HepG2 (cell line): ENCODE data around the gene SHQ1. TPM values are rescaled to one million over a fixed set of nuclear protein-coding genes. Genes with fewer than 3 reads are reported as not detected.
A peak's percentile ranks its signal among the peaks of the same experiment; 100 is the strongest.

Experiments
- ATAC-seq: fragments of 200-7000 bp; cut with Tn5 transposase; 3 replicates; pipeline ENCODE4 v1.9.1; 2020; ENCODE audit warnings: mild to moderate bottlenecking, moderate library complexity
- BruUV-seq: library from RNA; stranded (reverse); fragments of 400-500 nt; replicated peaks from 2 replicates; lab custom pipeline; 2021; lab: Mats Ljungman, UMichigan
- CTCF ChIA-PET: fragments of 300-600 bp; formaldehyde crosslinking; extraction: SDS; loops from one replicate; lab custom pipeline; 2021; ENCODE audit warnings: low total read pairs, inconsistent platforms, low intra/inter-chr PET ratio; lab: Yijun Ruan, JAX
- POLR2A ChIA-PET: fragments of 350-600 bp; sonication (Branson Sonifier 250); formaldehyde crosslinking; loops from one replicate; lab custom pipeline; 2020; ENCODE audit warnings: antibody characterized with exemption, inconsistent platforms; lab: Yijun Ruan, JAX
- DNase-seq: peaks from one replicate; pipeline ENCODE4 v3.0.0-alpha.2; 2015; ENCODE audit warnings: low spot score
- FAIRE-seq: peaks from 3 replicates; lab custom pipeline; 2011; peaks lifted over from hg19 to GRCh38; lab: Jason Lieb, UNC
- H2AFZ ChIP-seq: one replicate; pipeline ENCODE4 v1.6.1; 2011; ENCODE audit warnings: low read length, inconsistent platforms
- H3K27ac ChIP-seq: fragments of 300-600 bp; 3 replicates; pipeline ENCODE4 v1.8.0; 2011; ENCODE audit warnings: mixed run types, mild to moderate bottlenecking, mixed read lengths, low read length, inconsistent platforms; ENCODE audit not compliant: insufficient read depth; ENCODE audit errors: extremely low read length
- H3K27me3 ChIP-seq, 2 experiments: fragments of 200-600 bp in 1 of 2; 2 replicates in 1 of 2; 3 replicates in 1 of 2; pipeline versions ENCODE4 v1.6.0 to v1.8.0; 2011; ENCODE audit warnings: low read length in 2 of 2, mild to moderate bottlenecking in 2 of 2, moderate library complexity in 2 of 2, inconsistent platforms in 1 of 2; ENCODE audit not compliant: insufficient read depth in 2 of 2, control insufficient read depth in 1 of 2
- H3K36me3 ChIP-seq, 2 experiments: fragments of 200-600 bp in 1 of 2; replicated peaks in 1 of 2; 2 replicates in 1 of 2; 3 replicates in 1 of 2; pipeline versions ENCODE4 v1.5.1 to v1.8.0; 2011; ENCODE audit warnings: low read length in 2 of 2, inconsistent platforms in 1 of 2; ENCODE audit not compliant: insufficient read depth in 2 of 2, control insufficient read depth in 1 of 2
- H3K4me1 ChIP-seq: 2 replicates; pipeline ENCODE4 v1.5.1; 2012; ENCODE audit warnings: low read length, inconsistent platforms; ENCODE audit not compliant: insufficient read depth
- H3K4me2 ChIP-seq: 2 replicates; pipeline ENCODE4 v1.6.0; 2011; ENCODE audit warnings: low read depth, low read length, inconsistent platforms
- H3K4me3 ChIP-seq, 3 experiments: fragments of 200-600 bp in 1 of 3; sonication (generic), shearing (Covaris generic) in 1 of 3; replicated peaks in 1 of 3; 2 replicates each; pipeline ENCODE4 v1.5.1; 2011 to 2016; ENCODE audit warnings: low read length in 3 of 3, inconsistent platforms in 2 of 3, low read depth in 2 of 3, mild to moderate bottlenecking in 2 of 3, control low read depth in 1 of 3, mixed read lengths in 1 of 3; ENCODE audit not compliant: insufficient read depth in 1 of 3
- H3K79me2 ChIP-seq: one replicate; pipeline ENCODE4 v1.6.1; 2011; ENCODE audit warnings: low read length, inconsistent platforms; ENCODE audit not compliant: insufficient read depth
- H3K9ac ChIP-seq: 2 replicates; pipeline ENCODE4 v1.6.0; 2011; ENCODE audit warnings: mild to moderate bottlenecking, low read depth, low read length, inconsistent platforms; ENCODE audit not compliant: insufficient read depth
- H3K9me3 ChIP-seq: 2 replicates; pipeline ENCODE4 v1.5.1; 2012; ENCODE audit warnings: mild to moderate bottlenecking, low read length
- H4K20me1 ChIP-seq: 2 replicates; pipeline ENCODE4 v1.6.0; 2011; ENCODE audit warnings: inconsistent platforms, mild to moderate bottlenecking, low read length, moderate library complexity; ENCODE audit not compliant: insufficient read depth
- MAFF ChIP-seq: IDR thresholded peaks from 2 replicates; pipeline ENCODE4 v1.6.1; 2011; ENCODE audit warnings: low read depth, low read length, improper control_type of control experiment
- MAFK ChIP-seq, 2 experiments: IDR thresholded peaks in 1 of 2; conservative IDR thresholded peaks in 1 of 2; 2 replicates each; pipeline ENCODE4 v1.6.1; 2011; ENCODE audit warnings: improper control_type of control experiment in 2 of 2, low read length in 2 of 2
- PHF20 ChIP-seq: sonication (generic); formaldehyde crosslinking; IDR thresholded peaks from 2 replicates; pipeline ENCODE4 v1.5.0; 2020; ENCODE audit warnings: mild to moderate bottlenecking, missing genetic modification reagents
- SRF ChIP-seq: IDR thresholded peaks from 2 replicates; pipeline ENCODE4 v1.6.1; 2011; ENCODE audit warnings: mild to moderate bottlenecking, low read depth, low read length, moderate library complexity
- TEAD2 ChIP-seq: sonication (generic); formaldehyde crosslinking; IDR thresholded peaks from 2 replicates; pipeline ENCODE4 v1.9.0; 2021; ENCODE audit warnings: missing genetic modification reagents
- ZNF580 ChIP-seq: IDR thresholded peaks from 2 replicates; pipeline ENCODE4 v1.6.1; 2016; ENCODE audit warnings: low read depth, borderline replicate concordance
- ZNF589 ChIP-seq: sonication (generic); formaldehyde crosslinking; conservative IDR thresholded peaks from 2 replicates; pipeline ENCODE4 v1.8.0; 2022; ENCODE audit warnings: mild to moderate bottlenecking, moderate library complexity, missing genetic modification reagents
- ZNF652 ChIP-seq: IDR thresholded peaks from 2 replicates; pipeline ENCODE4 v1.6.1; 2016; ENCODE audit warnings: low read depth, borderline replicate concordance
- WGBS: methylation state at CpG from one replicate; pipeline ENCODE4 v1.1.6; 2017; ENCODE audit warnings: low lambda C conversion rate; 5-methylcytosine and 5-hydroxymethylcytosine counted together
- in situ Hi-C: cut with HindIII; loops from 2 replicates; pipeline ENCODE4 v1.10.0; 2017; ENCODE audit warnings: low pct_unique_long_range_greater_than_20kb; ENCODE audit not compliant: extremely low pct_ligation_motif_present
- intact Hi-C: fragments of 100-400 bp; cut with micrococcal nuclease; formaldehyde crosslinking; loops from one replicate; pipeline ENCODE4 v1.10.0; 2022; ENCODE audit not compliant: unreplicated experiment
- polyA plus RNA-seq, 8 experiments: library from polyadenylated mRNA; depleted of rRNA in 3 of 8; stranded (reverse) in 7 of 8; unstranded in 1 of 8; fragments of >200 nt; fragmentation: Illumina TruSeq in 4 of 8; extraction: Trizol in 4 of 8; gene quantifications; 2 replicates each; pipeline versions ENCODE4 v1.2.1 to v1.2.3, GENCODE V29; 2011 to 2016; ENCODE audit warnings: low read depth in 4 of 8, missing spikeins in 1 of 8, mixed read lengths in 1 of 8; ENCODE audit not compliant: insufficient read depth in 1 of 8
- total RNA-seq, 5 experiments: library from RNA; depleted of rRNA; stranded (reverse); fragments of >200 nt; fragmentation: Illumina TruSeq; extraction: Trizol; gene quantifications; 2 replicates each; pipeline ENCODE4 v1.2.3, GENCODE V29; 2016; ENCODE audit warnings: low read depth in 1 of 5
- TF ChIP-seq, protein P1 (sequence below): sonication (generic); formaldehyde crosslinking; IDR thresholded peaks from 2 replicates; pipeline ENCODE4 v1.5.0; 2020; ENCODE audit warnings: missing genetic modification reagents

Gene SHQ1
- total and polyA plus RNA-seq, 2 of the 13 experiments (the other 11 are each of a cell fraction or from before 2014, with no cell fraction given): 5.5 to 20.3 TPM

GRCh38 chr3:72836416-72836815, 11.8 kb downstream of the SHQ1 start:
- H3K27me3 ChIP-seq: no peaks in the 10 kb centered on the region
- FAIRE-seq: no peak
- H3K9me3 ChIP-seq: no peaks in the 10 kb centered on the region
- ATAC-seq: no peak
- TF ChIP-seq TEAD2 (no peak), ZNF589 (CRISPR knock-in tag) (no peak), PHF20 (CRISPR knock-in tag) (no peak), ZNF580 (CRISPR knock-in tag) (no peak), SRF (no peak)
- TF ChIP-seq, protein P1, sequence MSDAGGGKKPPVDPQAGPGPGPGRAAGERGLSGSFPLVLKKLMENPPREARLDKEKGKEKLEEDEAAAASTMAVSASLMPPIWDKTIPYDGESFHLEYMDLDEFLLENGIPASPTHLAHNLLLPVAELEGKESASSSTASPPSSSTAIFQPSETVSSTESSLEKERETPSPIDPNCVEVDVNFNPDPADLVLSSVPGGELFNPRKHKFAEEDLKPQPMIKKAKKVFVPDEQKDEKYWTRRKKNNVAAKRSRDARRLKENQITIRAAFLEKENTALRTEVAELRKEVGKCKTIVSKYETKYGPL: no peak
- no peak overlapping the region for H3K4me2 ChIP-seq
- no peaks in the 10 kb centered on the region for H3K4me1 ChIP-seq
- H3K36me3 ChIP-seq: peaks cover 5 to 49% of the 10 kb centered on the region in 2 experiments
- BruUV-seq: no TSS peak
- CTCF ChIA-PET: no interaction called here
- no peak overlapping the region for H3K27ac ChIP-seq
- no peak overlapping the region for H3K9ac ChIP-seq
- WGBS: 97% methylated on average over 3 of the region's 3 CpGs
- H2AFZ ChIP-seq: no peak overlapping the region
- intact Hi-C loops (no loop called here), in situ Hi-C loops (no loop called here)
- no peaks in the 10 kb centered on the region for H4K20me1 ChIP-seq
- POLR2A ChIA-PET: no interaction called here
- H3K79me2 ChIP-seq: no peaks in the 10 kb centered on the region
- no peak overlapping the region for H3K4me3 ChIP-seq
- DNase-seq: no peak

DNA sequence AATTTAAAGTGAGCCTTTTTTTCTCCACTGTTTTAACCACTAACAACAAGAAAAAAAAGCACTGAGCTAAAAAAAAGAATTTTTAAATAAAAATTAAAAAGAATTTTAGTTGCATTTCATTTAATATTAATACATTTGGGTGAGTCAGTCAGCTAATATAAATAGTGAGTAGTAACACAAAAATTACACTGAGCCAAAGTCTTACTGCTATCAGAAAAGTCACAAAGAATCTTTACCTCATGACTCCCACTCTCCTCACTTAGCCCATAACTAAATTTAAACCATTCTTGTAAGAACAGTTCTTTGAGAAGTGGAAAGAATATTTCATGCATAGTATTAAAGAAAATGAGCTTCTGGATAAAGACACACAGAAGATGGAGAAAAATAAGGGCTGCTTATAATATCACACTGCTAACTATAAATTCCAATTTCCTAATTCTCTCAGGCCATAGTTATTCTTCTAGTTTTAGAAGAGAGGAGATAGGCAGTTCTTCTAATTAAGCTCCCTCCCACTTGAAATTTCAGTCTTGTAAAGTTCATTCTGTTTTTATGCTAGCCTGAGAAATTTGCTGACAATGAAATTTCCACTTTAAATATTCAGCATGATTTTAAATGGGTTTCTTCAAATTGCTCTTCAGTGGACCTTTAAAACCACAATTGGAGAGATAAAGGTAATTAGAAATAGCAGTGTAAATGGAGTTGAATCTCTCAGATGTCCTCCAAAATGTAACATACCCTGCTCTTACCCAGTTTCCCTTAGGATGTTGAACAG, 17.6 kb downstream of the SHQ1 start:
- no peak for DNase-seq
- H3K4me2 ChIP-seq: no peak overlapping the region
- FAIRE-seq: peak; percentile 18
- peaks cover 2 to 27% of the 10 kb centered on the region in 2 experiments for H3K36me3 ChIP-seq
- no peaks in the 10 kb centered on the region for H3K9me3 ChIP-seq
- H3K4me1 ChIP-seq: no peaks in the 10 kb centered on the region
- TF ChIP-seq MAFK (conservative IDR thresholded peaks at IDR 0.05 in 1 of 2, IDR thresholded peaks at IDR 0.05 in 1 of 2; ENCODE audit: low read length in 2 of 2) (peak; percentile 86 to 94), ZNF652 (CRISPR knock-in tag) (no peak), MAFF (peak; percentile 90)
- no peak overlapping the region for H3K9ac ChIP-seq
- ChIA-PET CTCF (no interaction called here), POLR2A (no interaction called here)
- no TSS peak for BruUV-seq
- intact Hi-C loops (no loop called here), in situ Hi-C loops (no loop called here)
- H3K4me3 ChIP-seq: no peak overlapping the region
- H2AFZ ChIP-seq: no peak overlapping the region
- H3K27ac ChIP-seq: no peak overlapping the region
- no peaks in the 10 kb centered on the region for H4K20me1 ChIP-seq
- no peak for ATAC-seq
- H3K79me2 ChIP-seq: no peaks in the 10 kb centered on the region
- H3K27me3 ChIP-seq: no peaks in the 10 kb centered on the region
